Activated naive CD8-positive, alpha-beta T cell (primary cell): ENCODE data around the gene BPGM.

Experiments used
- H3K27ac Mint-ChIP-seq: one replicate; pipeline ENCODE4 v1.8.0; 2021; ENCODE audit warnings: mixed read lengths
- H3K27me3 Mint-ChIP-seq: one replicate; pipeline ENCODE4 v1.8.0; 2021; ENCODE audit warnings: mixed read lengths
- H3K36me3 Mint-ChIP-seq: one replicate; pipeline ENCODE4 v1.8.0; 2021; ENCODE audit warnings: mixed read lengths
- H3K4me1 Mint-ChIP-seq: one replicate; pipeline ENCODE4 v1.8.0; 2021; ENCODE audit warnings: low read depth, mixed read lengths
- H3K4me3 Mint-ChIP-seq: one replicate; pipeline ENCODE4 v1.8.0; 2021; ENCODE audit warnings: mild to moderate bottlenecking, mixed read lengths
- H3K9me3 Mint-ChIP-seq: one replicate; pipeline ENCODE4 v1.8.0; 2021; ENCODE audit warnings: low read depth, mixed read lengths

Gene BPGM

GRCh38 chr7:134693256-134693655, 46.6 kb downstream of the BPGM start:
- Mint-ChIP-seq H3K9me3 (no peaks in the 10 kb centered on the region), H3K4me1 (peaks cover 26% of the 10 kb centered on the region), H3K36me3 (no peaks in the 10 kb centered on the region), H3K4me3 (no peak overlapping the region), H3K27me3 (peaks cover 1% of the 10 kb centered on the region), H3K27ac (no peak overlapping the region)

GRCh38 chr7:134694299-134694698, 47.6 kb downstream of the BPGM start:
- H3K4me1 Mint-ChIP-seq: peaks cover 26% of the 10 kb centered on the region
- no peaks in the 10 kb centered on the region for H3K9me3 Mint-ChIP-seq
- no peak overlapping the region for H3K4me3 Mint-ChIP-seq
- no peak overlapping the region for H3K27ac Mint-ChIP-seq
- no peaks in the 10 kb centered on the region for H3K36me3 Mint-ChIP-seq
- no peaks in the 10 kb centered on the region for H3K27me3 Mint-ChIP-seq

GRCh38 chr7:134694767-134695166, 48.1 kb downstream of the BPGM start:
- Mint-ChIP-seq H3K27ac (no peak overlapping the region), H3K9me3 (no peaks in the 10 kb centered on the region), H3K4me1 (peaks cover 26% of the 10 kb centered on the region), H3K4me3 (no peak overlapping the region), H3K36me3 (no peaks in the 10 kb centered on the region), H3K27me3 (no peaks in the 10 kb centered on the region)

- Mint-ChIP-seq H3K9me3 (no peaks in the 10 kb centered on the region), H3K27ac (no peak overlapping the region), H3K4me3 (no peak overlapping the region), H3K36me3 (no peaks in the 10 kb centered on the region), H3K4me1 (peaks cover 26% of the 10 kb centered on the region), H3K27me3 (no peaks in the 10 kb centered on the region)
Observed at GRCh38 chr7:134695321-134695860, 48.7 kb downstream of the BPGM start.

- H3K27me3 Mint-ChIP-seq: no peaks in the 10 kb centered on the region
- H3K27ac Mint-ChIP-seq: no peak overlapping the region
- peaks cover 24% of the 10 kb centered on the region for H3K4me1 Mint-ChIP-seq
- no peaks in the 10 kb centered on the region for H3K9me3 Mint-ChIP-seq
- H3K4me3 Mint-ChIP-seq: no peak overlapping the region
- H3K36me3 Mint-ChIP-seq: no peaks in the 10 kb centered on the region
Observed at GRCh38 chr7:134696261-134696660, 49.6 kb downstream of the BPGM start.

- H3K4me1 Mint-ChIP-seq: peaks cover 14% of the 10 kb centered on the region
- no peaks in the 10 kb centered on the region for H3K9me3 Mint-ChIP-seq
- no peak overlapping the region for H3K27ac Mint-ChIP-seq
- no peaks in the 10 kb centered on the region for H3K27me3 Mint-ChIP-seq
- H3K4me3 Mint-ChIP-seq: no peak overlapping the region
- no peaks in the 10 kb centered on the region for H3K36me3 Mint-ChIP-seq
Observed at GRCh38 chr7:134697205-134697886, 50.7 kb downstream of the BPGM start.

GRCh38 chr7:134698481-134698880, 51.8 kb downstream of the BPGM start:
- Mint-ChIP-seq H3K27ac (no peak overlapping the region), H3K36me3 (no peaks in the 10 kb centered on the region), H3K27me3 (no peaks in the 10 kb centered on the region), H3K4me3 (no peak overlapping the region), H3K9me3 (no peaks in the 10 kb centered on the region), H3K4me1 (peaks cover 4% of the 10 kb centered on the region)

GRCh38 chr7:134699021-134699818, 52.6 kb downstream of the BPGM start:
- H3K4me3 Mint-ChIP-seq: no peak overlapping the region
- no peaks in the 10 kb centered on the region for H3K4me1 Mint-ChIP-seq
- H3K27ac Mint-ChIP-seq: no peak overlapping the region
- no peaks in the 10 kb centered on the region for H3K9me3 Mint-ChIP-seq
- no peaks in the 10 kb centered on the region for H3K27me3 Mint-ChIP-seq
- no peaks in the 10 kb centered on the region for H3K36me3 Mint-ChIP-seq

- Mint-ChIP-seq H3K36me3 (no peaks in the 10 kb centered on the region), H3K9me3 (no peaks in the 10 kb centered on the region), H3K4me3 (no peak overlapping the region), H3K4me1 (no peaks in the 10 kb centered on the region), H3K27ac (no peak overlapping the region), H3K27me3 (no peaks in the 10 kb centered on the region)
Observed at GRCh38 chr7:134699899-134700298, 53.2 kb downstream of the BPGM start.

- H3K36me3 Mint-ChIP-seq: no peaks in the 10 kb centered on the region
- H3K27me3 Mint-ChIP-seq: no peaks in the 10 kb centered on the region
- H3K27ac Mint-ChIP-seq: no peak overlapping the region
- H3K9me3 Mint-ChIP-seq: no peaks in the 10 kb centered on the region
- no peaks in the 10 kb centered on the region for H3K4me1 Mint-ChIP-seq
- no peak overlapping the region for H3K4me3 Mint-ChIP-seq
Observed at GRCh38 chr7:134701272-134701671, 54.6 kb downstream of the BPGM start.

- no peaks in the 10 kb centered on the region for H3K4me1 Mint-ChIP-seq
- H3K36me3 Mint-ChIP-seq: no peaks in the 10 kb centered on the region
- no peaks in the 10 kb centered on the region for H3K27me3 Mint-ChIP-seq
- H3K27ac Mint-ChIP-seq: no peak overlapping the region
- H3K9me3 Mint-ChIP-seq: no peaks in the 10 kb centered on the region
- no peak overlapping the region for H3K4me3 Mint-ChIP-seq
Observed at GRCh38 chr7:134702366-134703240, 56.0 kb downstream of the BPGM start.

GRCh38 chr7:134703241-134703594, 56.6 kb downstream of the BPGM start:
- no peak overlapping the region for H3K27ac Mint-ChIP-seq
- no peaks in the 10 kb centered on the region for H3K4me1 Mint-ChIP-seq
- H3K4me3 Mint-ChIP-seq: no peak overlapping the region

GRCh38 chr7:134703782-134704181, 57.1 kb downstream of the BPGM start:
- Mint-ChIP-seq H3K27ac (no peak overlapping the region), H3K4me3 (no peak overlapping the region), H3K27me3 (no peaks in the 10 kb centered on the region), H3K36me3 (no peaks in the 10 kb centered on the region), H3K4me1 (no peaks in the 10 kb centered on the region), H3K9me3 (no peaks in the 10 kb centered on the region)

More at GRCh38 chr7:134703241-134703594, 56.6 kb downstream of the BPGM start:
- H3K27me3 Mint-ChIP-seq: no peaks in the 10 kb centered on the region
- no peaks in the 10 kb centered on the region for H3K9me3 Mint-ChIP-seq
- H3K36me3 Mint-ChIP-seq: no peaks in the 10 kb centered on the region

GRCh38 chr7:134704827-134705226, 58.2 kb downstream of the BPGM start:
- H3K27me3 Mint-ChIP-seq: no peaks in the 10 kb centered on the region
- H3K9me3 Mint-ChIP-seq: no peaks in the 10 kb centered on the region
- H3K36me3 Mint-ChIP-seq: no peaks in the 10 kb centered on the region
- no peaks in the 10 kb centered on the region for H3K4me1 Mint-ChIP-seq
- H3K4me3 Mint-ChIP-seq: no peak overlapping the region
- H3K27ac Mint-ChIP-seq: no peak overlapping the region

GRCh38 chr7:134705716-134706115, 59.1 kb downstream of the BPGM start:
- no peak overlapping the region for H3K27ac Mint-ChIP-seq
- H3K4me3 Mint-ChIP-seq: no peak overlapping the region
- no peaks in the 10 kb centered on the region for H3K9me3 Mint-ChIP-seq
- H3K27me3 Mint-ChIP-seq: no peaks in the 10 kb centered on the region
- H3K4me1 Mint-ChIP-seq: peaks cover 6% of the 10 kb centered on the region
- H3K36me3 Mint-ChIP-seq: no peaks in the 10 kb centered on the region
